ENCODE data around the gene MS4A8. TPM values are rescaled to one million over a fixed set of nuclear protein-coding genes. Genes with fewer than 3 reads are reported as not detected.

Gene MS4A8
- polyA plus RNA-seq, 1 experiment = not detected

DNA sequence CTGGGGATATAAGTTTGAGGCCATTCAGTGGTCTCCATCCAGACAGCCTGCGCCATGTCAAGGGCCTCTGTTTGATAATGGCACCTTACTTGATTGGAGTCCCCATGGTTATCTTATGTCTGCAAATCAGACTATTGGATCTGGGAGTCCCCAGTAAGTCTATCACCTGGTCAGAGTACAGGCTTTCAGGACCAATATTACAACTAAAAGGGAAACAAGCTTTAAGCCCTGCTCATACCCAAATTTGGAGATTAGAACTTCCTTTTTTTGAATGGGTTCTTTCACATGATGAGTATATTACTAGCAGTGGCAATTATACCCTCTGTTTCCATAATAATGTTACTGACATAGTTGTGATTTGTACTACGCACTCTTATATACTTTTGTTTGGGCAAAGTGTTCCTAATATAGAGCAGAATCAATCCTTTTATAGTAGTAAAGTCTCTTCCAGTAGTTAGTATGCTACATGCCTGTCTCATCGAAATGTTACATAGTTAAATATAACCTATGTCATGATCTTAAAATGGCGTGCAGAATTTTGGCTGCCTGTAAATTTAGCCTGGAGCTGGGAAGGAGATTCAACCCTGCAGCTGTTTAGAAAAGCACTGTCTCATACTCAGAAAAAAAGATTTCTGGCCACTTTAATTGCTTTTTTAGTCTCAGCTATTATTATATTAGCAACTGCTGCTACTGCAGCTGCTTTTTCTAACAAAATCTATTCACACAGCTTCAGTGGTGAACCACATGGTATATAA is 62.2 kb downstream of the MS4A8 start:
- Histone ChIP-seq H3K27me3 (ENCODE audit: control insufficient read depth, insufficient read depth, low read length) (no peaks in the 10 kb centered on the region), H3K9me3 (ENCODE audit: control insufficient read depth, insufficient read depth, low read length) (no peaks in the 10 kb centered on the region), H3K4me3 (ENCODE audit: low read depth, low read length) (no peak overlapping the region), H3K27ac (ENCODE audit: low read depth, low read length) (no peak overlapping the region)
- CTCF ChIA-PET = interaction anchor here (1.4 to 3.2 kb wide), 2 partner anchors 14 to 398 kb away, joined by 3 to 13 read pairs; no protein-coding TSS in a partner anchor
- TF ChIP-seq, protein P1, sequence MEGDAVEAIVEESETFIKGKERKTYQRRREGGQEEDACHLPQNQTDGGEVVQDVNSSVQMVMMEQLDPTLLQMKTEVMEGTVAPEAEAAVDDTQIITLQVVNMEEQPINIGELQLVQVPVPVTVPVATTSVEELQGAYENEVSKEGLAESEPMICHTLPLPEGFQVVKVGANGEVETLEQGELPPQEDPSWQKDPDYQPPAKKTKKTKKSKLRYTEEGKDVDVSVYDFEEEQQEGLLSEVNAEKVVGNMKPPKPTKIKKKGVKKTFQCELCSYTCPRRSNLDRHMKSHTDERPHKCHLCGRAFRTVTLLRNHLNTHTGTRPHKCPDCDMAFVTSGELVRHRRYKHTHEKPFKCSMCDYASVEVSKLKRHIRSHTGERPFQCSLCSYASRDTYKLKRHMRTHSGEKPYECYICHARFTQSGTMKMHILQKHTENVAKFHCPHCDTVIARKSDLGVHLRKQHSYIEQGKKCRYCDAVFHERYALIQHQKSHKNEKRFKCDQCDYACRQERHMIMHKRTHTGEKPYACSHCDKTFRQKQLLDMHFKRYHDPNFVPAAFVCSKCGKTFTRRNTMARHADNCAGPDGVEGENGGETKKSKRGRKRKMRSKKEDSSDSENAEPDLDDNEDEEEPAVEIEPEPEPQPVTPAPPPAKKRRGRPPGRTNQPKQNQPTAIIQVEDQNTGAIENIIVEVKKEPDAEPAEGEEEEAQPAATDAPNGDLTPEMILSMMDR (IDR thresholded peaks at IDR 0.05; ENCODE audit: low read depth, low read length) = no peak
- no peak for DNase-seq (ENCODE audit: low read depth, low spot score)
- POLR2A ChIA-PET = no interaction called here

DNA sequence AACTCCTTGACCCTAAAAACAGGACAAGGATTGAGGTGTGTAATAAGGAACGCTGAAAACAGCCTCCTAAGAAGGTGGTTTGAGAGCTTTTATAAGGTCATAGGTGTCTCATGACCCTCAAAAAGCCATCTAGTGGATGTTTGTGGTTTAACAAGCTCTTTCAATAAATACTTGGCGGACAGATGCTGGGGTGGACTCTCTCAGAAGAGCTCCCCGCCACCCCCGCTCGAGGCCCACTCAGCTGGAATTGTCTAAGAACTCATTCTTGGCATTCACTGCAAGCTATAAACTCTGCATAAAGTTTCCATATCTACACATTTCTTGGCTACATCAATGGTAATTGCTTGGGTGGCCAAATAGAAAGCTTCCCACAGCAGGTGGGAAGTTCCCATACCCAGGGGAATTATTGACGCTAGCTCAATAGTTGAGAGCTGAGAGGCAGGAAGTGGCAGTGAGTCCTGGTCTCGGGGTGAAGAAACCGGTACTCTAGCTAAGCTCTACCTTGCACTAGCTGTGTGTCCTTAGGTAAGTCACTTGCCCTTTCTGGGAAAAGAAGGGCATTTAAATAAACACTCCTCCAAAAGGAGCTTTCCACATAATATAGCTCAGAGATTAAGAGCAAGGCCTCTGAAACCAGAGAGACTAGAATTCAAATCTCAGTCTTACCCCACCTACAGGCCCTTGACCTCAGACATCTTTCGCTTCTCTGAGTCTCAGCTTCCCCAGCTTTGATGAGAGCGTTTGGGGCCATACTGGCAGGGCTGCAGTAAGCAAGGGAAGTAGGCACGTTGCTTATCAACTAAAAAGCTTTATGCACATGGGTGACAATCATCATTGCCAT is 63.7 kb downstream of the MS4A8 start:
- Histone ChIP-seq H3K9me3 (ENCODE audit: control insufficient read depth, insufficient read depth, low read length) (no peaks in the 10 kb centered on the region; the same call in 1 of the 2 replicates), H3K27ac (ENCODE audit: low read depth, low read length) (no peak overlapping the region), H3K27me3 (ENCODE audit: control insufficient read depth, insufficient read depth, low read length) (no peaks in the 10 kb centered on the region), H3K4me3 (ENCODE audit: low read depth, low read length) (no peak overlapping the region)
- CTCF ChIA-PET = interaction anchor here (0.8 to 3.2 kb wide), 8 partner anchors 9 to 940 kb away, joined by 3 to 13 read pairs (median 4); no protein-coding TSS in a partner anchor
- POLR2A ChIA-PET = no interaction called here
- TF ChIP-seq, protein P1 (IDR thresholded peaks at IDR 0.05; ENCODE audit: low read depth, low read length) = peak; percentile 25; the same call in 1 of the 2 replicates
- DNase-seq (ENCODE audit: low read depth, low spot score) = no peak

DNA sequence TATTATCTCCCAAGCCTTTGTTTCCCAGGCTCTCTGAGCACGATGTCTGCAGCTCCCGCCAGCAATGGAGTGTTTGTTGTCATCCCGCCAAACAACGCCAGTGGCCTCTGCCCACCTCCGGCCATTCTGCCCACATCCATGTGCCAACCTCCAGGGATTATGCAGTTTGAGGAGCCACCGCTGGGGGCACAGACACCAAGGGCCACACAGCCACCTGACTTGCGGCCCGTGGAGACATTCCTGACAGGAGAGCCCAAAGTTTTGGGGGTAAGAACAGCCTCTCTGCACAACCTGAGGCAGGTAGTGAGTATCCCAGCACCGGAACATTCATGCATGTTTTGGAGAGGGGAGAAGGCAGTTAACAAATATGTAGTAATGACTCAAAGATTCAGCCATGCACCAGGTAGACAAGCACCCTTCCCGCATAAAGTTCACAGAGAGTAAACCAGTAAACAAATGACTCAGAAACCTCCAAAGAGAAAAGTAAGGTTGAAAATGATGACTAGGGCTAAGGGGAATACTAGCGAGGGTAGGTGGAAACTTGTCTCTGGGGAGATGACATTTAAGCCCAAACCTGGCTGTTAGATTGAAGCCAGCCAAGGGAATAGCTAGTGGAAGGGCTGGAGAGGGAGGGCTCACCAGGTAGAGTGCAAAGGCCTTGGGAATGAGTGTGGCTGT is 64.4 kb downstream of the MS4A8 start:
- no peaks in the 10 kb centered on the region; the same call in 1 of the 2 replicates for H3K9me3 ChIP-seq (ENCODE audit: control insufficient read depth, insufficient read depth, low read length)
- CTCF ChIA-PET = interaction anchor here (1.3 to 3.2 kb wide), 3 partner anchors 8 to 498 kb away, joined by 5 to 13 read pairs (median 6); no protein-coding TSS in a partner anchor
- H3K27ac ChIP-seq (ENCODE audit: low read depth, low read length) = no peak overlapping the region
- H3K4me3 ChIP-seq (ENCODE audit: low read depth, low read length) = no peak overlapping the region
- POLR2A ChIA-PET = no interaction called here
- peaks cover under 1% of the 10 kb centered on the region for H3K27me3 ChIP-seq (ENCODE audit: control insufficient read depth, insufficient read depth, low read length)
- TF ChIP-seq, protein P1 (IDR thresholded peaks at IDR 0.05; ENCODE audit: low read depth, low read length) = no peak
- DNase-seq (ENCODE audit: low read depth, low spot score) = no peak

DNA sequence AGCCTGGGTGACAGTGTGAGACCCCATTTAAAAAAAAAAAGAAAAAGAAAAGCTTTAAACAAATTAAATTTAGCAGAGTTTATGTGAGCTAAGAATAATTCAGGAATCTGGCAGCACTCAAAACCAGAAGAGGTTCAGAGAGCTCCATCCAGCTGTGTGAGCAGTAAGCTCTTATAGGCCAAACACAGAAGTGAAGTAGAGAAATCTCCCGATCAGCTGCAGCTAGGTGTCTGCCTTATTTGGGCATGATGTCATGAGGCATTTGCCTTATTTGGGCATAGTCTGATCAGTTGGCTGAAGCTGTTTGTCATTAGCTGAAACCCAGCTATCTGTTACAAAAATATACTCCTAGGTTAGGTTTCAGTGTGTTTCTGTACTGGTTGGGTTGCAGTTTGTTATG is 65.5 kb downstream of the MS4A8 start:
- peaks cover 6% of the 10 kb centered on the region for H3K27me3 ChIP-seq (ENCODE audit: control insufficient read depth, insufficient read depth, low read length)
- H3K27ac ChIP-seq (ENCODE audit: low read depth, low read length) = no peak overlapping the region
- H3K9me3 ChIP-seq (ENCODE audit: control insufficient read depth, insufficient read depth, low read length) = no peaks in the 10 kb centered on the region; the same call in 1 of the 2 replicates
- TF ChIP-seq, protein P1 (IDR thresholded peaks at IDR 0.05; ENCODE audit: low read depth, low read length) = no peak
- no peak for DNase-seq (ENCODE audit: low read depth, low spot score)
- H3K4me3 ChIP-seq (ENCODE audit: low read depth, low read length) = no peak overlapping the region
- POLR2A ChIA-PET = interaction anchor here (1.1 kb wide), 1 partner anchor 11 kb away, joined by 6 read pairs; no protein-coding TSS in a partner anchor
- CTCF ChIA-PET = interaction anchor here (0.5 to 1.3 kb wide), 3 partner anchors 9 to 169 kb away, joined by 4 to 5 read pairs (median 4); partner anchors contain the start of gene MS4A15

Data from AG04450 (cell line).